Fibroblast of the conjunctiva (primary cell): ENCODE measurements around the gene VPS13D.
"Not testable (repeated sequence)": the region's sequence is repeated elsewhere in the genome, so short reads cannot be mapped to it uniquely, and the experiment has no call there.

Experiments
- DNase-seq: peaks from one replicate; pipeline ENCODE4 v3.0.0-alpha.2; 2010; ENCODE audit warnings: low read depth

VPS13D gene

GRCh38 chr1:12294076-12294475 lies 64.2 kb downstream of the VPS13D start:
- DNase-seq, result no peak

- DNase-seq, result no peak
Observed at GRCh38 chr1:12296016-12296415, 66.2 kb downstream of the VPS13D start.

- peak; percentile 18 for DNase-seq
Observed at GRCh38 chr1:12296623-12297022, 66.8 kb downstream of the VPS13D start.

- no peak for DNase-seq
Observed at GRCh38 chr1:12300706-12301105, 70.9 kb downstream of the VPS13D start.

GRCh38 chr1:12301518-12302237 lies 71.8 kb downstream of the VPS13D start:
- no peak for DNase-seq

GRCh38 chr1:12302798-12303447 lies 73.1 kb downstream of the VPS13D start:
- no peak for DNase-seq

GRCh38 chr1:12305377-12305776 lies 75.5 kb downstream of the VPS13D start:
- no peak for DNase-seq

- DNase-seq, result peak; percentile 50
Observed at GRCh38 chr1:12309783-12310742, 80.2 kb downstream of the VPS13D start.

GRCh38 chr1:12314333-12314903 lies 84.6 kb downstream of the VPS13D start:
- DNase-seq, result peak; percentile 28

- peak; percentile 40 for DNase-seq
Observed at GRCh38 chr1:12315146-12315545, 85.3 kb downstream of the VPS13D start.

- no peak for DNase-seq
Observed at GRCh38 chr1:12316331-12316730, 86.5 kb downstream of the VPS13D start.

GRCh38 chr1:12320486-12320885 lies 90.7 kb downstream of the VPS13D start:
- no peak for DNase-seq

- no peak for DNase-seq
Observed at GRCh38 chr1:12324423-12324822, 94.6 kb downstream of the VPS13D start.

- not testable (repeated sequence) for DNase-seq
Observed at GRCh38 chr1:12324973-12325372, 95.1 kb downstream of the VPS13D start.

- no peak for DNase-seq
Observed at GRCh38 chr1:12326986-12327385, 97.2 kb downstream of the VPS13D start.

- no peak for DNase-seq
Observed at GRCh38 chr1:12327566-12327965, 97.7 kb downstream of the VPS13D start.

- DNase-seq, result no peak
Observed at GRCh38 chr1:12333036-12333785, 103.4 kb downstream of the VPS13D start.

- DNase-seq, result no peak
Observed at GRCh38 chr1:12335815-12336214, 106.0 kb downstream of the VPS13D start.

- no peak for DNase-seq
Observed at GRCh38 chr1:12336413-12336812, 106.6 kb downstream of the VPS13D start.

GRCh38 chr1:12338017-12338416 lies 108.2 kb downstream of the VPS13D start:
- no peak for DNase-seq

GRCh38 chr1:12338823-12339222 lies 109.0 kb downstream of the VPS13D start:
- no peak for DNase-seq
